CD4-positive, alpha-beta T cell treated with Interleukin-12 subunit alpha and Interleukin-12 subunit beta, for 1 hour (primary cell): ENCODE results near the gene GUK1.
"Not testable (repeated sequence)": the region's sequence is repeated elsewhere in the genome, so short reads cannot be mapped to it uniquely, and the experiment has no call there.

ENCODE experiments used
- DNase-seq: peaks from one replicate; pipeline ENCODE4 v3.0.0-alpha.2; 2020

The GUK1 gene

DNA sequence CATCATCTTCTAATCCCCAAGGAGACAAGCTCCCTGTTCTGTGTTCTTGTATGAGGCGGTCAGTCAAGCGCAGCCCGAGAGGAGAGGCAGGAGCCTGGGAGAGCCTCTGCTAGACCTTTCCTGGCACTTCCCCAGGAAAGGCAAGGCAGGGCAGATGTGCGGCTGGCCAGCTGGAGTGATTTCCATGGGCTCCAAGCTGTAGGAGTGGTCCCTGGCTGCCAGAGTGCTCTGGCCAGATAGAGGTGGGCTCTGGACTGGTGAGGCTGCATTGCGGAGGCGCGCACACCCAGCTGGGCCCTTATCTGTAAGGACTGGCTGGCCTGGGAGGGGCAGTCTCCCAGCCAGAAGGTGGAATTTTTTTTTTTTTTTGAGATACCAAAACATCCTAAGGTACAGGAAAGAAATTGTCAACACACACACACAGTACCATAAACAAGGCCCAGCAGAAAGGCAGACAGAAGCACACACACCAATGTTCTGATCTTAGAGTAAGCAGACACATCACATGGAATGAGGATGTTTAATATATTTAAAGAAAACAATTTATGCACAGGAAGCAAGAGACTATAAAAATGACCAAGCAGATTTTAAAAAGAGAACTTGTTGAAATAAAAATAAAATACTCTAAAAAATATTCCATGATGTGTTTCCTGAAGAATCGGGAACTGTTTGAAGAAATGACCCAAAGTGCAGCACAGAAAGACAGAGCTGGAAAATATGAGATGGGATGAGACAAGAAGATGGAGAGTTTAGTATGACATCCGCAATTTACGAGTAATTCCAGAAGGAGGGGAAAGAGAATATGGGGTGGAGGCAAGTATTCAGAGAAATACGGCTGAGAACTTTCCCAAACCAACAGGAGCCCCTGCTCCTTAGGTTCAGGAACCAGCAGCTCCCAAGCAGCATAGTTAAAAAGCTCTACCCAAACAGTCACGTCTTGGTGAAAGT lies 38.9 kb downstream of the GUK1 start:
- no peak for DNase-seq

DNA sequence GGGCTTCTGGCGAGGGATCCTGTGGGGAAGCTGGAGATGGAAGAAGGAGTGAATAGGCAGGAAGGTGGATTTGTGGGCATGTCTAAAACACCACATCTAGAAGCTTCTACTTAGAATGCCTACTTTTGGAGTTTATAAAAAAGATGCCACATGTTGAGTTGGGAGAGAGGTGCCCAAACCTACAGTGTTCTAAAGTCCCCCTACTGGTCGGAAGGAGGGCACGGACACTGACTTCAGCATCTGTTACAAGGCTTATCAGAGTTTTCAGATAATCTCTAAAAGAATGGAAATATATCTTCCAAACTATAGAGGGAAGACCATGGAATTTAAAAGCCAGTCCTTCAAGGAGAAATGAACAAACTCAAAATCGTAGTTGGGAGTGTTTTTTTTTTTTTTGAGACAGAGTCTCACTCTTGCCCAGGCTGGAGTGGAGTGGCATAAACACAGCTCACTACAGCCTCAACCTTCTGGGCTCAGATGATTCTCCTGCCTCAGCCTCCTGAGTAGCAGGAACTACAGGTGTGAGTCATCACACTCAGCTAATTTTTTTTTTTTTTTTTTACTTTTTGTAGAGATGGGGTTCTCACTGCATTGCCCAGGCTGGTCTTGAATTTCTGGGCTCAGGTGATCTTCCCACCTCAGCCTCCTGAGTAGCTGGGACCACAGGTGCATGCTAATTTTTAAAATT lies 40.3 kb downstream of the GUK1 start:
- DNase-seq, result no peak

DNA sequence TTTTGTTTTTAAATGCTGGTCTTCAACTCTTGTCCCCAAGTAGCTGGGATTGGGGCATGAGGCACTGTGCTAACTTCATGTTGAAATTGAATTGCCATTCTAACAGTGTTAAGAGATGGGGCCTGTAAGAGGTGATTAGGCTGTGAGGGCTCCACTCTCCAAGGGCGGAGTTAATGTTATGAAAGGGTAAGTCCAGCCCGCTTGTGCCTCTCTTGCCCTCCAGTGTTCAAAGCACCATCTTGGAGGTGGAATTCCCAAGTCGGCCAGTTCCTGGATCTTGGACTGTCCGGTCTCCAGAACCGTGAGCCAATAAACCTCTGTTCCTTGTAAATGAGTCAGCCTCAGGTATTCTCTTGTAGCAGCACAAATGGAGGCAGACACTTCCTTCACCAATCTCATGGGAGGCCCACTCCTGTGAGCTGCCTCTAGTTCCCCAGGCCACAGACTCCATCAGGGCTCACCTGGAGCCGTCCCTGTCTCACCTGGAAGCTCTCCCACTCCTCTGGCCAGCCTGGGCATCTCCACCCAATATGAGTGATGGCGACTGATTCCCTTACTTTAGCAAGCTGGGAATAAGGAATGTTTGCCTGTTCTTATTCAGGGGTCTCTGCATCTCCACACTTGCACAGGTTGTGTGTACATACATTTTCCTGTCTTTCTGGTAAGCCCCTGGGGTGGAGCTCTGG lies 41.0 kb downstream of the GUK1 start:
- DNase-seq, result no peak

DNA sequence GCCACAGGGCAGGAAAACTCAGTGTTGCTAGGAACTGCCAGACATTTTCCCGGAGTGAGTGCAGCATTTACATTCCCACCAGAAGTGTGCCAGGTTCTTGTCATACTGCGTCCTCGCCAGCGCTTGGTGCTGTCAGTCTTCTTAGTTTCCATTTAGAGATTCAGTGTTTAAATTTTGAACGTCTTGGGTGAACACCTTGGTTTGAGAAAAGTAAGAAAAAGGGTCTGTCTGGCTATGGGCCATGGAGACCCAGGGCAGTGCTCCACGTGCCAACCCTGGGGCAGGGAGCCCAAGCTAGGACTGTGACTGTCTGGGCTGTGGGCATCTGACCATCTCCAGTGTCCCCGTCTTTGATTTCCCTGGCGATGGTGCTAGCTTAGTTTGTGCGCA lies 41.6 kb downstream of the GUK1 start:
- no peak for DNase-seq

DNA sequence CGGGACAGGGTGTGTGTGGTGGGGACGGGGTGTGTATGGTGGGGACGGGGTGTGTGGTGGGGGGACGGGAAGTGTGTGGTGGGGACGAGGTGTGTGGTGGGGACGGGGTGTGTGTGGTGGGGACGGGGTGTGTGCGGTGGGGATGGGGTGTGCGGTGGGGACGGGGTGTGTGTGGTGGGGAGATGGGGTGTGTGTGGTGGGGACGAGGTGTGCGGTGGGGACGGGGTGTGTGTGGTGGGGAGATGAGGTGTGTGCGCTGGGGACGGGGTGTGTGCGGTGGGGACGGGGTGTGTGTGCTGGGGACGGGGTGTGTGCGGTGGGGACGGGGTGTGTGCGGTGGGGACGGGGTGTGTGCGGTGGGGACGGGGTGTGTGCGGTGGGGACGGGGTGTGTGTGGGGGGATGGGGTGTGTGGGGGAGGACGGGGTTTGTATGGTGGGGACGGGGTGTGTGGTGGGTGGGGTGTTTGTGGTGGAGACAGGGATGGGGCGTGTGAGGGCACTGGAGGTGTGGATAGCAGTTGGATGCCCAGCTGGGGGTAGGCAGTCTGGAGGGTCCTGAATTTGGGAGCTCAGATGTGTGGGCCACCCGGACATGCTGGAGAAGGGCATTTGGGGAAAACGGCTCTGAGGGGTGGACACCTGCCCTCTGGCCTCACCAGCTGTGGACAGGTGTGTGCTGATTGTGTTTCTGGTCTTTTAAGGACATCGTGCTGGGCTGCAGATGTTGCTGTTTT lies 42.4 kb downstream of the GUK1 start:
- DNase-seq, result peak; percentile 31

DNA sequence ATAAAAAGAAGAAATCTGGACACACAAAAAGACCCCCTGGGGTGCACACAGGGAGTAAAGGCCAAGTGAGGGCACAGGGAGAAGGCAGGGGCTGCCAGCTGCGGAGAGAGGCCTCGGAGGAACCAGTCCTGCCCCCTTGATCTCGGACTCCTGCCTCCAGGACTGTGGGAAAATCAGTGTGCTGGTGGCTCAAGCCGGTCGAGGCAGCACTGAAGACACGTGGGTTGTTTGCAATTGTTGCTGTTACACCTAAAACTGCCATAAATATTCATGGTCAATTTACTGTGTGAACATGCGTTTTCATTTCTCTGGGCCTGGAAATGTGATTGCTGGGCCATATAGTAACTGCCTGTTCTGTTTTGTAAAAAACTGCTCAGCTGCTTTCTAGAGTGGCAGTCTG lies 44.1 kb downstream of the GUK1 start:
- no peak for DNase-seq

DNA sequence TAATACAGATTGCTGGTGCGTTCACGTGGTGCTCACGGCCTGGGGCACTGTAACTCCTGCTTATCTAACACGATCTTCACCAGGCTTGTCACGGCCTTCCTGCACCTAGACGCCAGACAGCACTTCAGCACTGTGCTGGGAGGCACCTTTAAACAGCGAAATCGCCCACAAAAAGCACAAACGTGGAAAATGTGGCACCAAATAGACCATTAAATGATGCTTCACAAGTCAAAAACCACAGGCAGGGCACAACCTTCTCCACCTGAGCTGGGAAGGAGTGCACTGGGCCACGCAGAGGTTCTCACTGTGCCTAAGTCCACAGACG lies 45.5 kb downstream of the GUK1 start:
- DNase-seq, result peak; percentile 72

DNA sequence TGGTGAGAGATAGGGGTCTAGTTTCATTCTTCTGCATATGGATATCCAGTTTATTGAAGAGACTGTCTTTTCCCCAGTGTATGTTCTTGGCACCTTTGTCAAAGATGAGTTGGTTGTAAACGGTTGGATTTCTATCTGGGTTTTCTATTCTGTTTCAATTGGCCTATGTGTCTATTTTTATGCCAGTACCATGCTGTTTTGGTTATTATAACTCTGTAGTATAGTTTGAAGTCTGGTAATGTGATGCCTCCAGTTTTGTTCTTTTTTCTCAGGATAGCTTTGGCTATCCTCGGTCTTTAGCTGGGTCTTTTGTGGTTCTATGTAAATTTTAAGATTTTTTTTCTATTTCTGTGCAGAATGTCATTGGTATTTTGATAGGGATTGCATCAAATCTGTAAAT lies 48.2 kb downstream of the GUK1 start:
- DNase-seq, result not testable (repeated sequence)

DNA sequence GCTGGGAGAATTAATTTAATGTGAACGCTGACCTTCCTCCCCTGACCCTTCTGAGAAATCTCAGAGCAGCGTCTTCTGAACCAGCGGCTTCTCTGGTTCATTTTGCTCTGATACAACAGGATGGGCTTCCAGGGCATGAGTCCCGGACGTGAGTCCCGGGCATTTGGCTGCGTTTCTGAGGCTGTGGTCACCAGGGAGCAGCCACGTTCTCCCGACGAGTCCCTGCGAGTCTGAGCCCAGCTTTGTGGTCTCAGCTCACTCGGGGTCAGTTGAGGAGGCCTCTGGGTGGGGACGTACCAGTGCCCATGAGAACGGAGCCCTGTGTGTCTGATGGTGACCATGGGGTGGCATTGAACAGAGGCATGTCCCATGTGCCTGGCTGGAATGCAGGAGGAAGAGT lies 50.1 kb downstream of the GUK1 start:
- DNase-seq, result no peak

DNA sequence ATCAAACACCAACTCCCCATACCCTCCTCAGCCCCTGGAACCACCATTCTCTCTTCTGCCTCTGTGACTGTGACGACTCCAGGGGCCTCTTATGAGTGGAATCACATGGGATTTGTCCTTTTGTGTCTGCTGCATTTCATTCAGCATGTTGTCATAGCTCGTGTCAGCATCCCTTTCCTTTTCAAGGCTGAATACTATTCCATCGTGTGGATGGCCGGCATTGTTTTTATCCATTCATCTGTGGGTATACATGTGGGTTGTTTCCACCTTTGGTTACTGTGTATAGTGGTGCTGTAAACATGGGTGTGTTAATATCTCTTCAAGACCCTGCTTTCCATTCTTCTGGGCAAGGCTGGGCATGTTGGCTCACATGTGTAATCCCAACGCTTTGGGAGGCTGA lies 50.7 kb downstream of the GUK1 start:
- DNase-seq, result no peak

DNA sequence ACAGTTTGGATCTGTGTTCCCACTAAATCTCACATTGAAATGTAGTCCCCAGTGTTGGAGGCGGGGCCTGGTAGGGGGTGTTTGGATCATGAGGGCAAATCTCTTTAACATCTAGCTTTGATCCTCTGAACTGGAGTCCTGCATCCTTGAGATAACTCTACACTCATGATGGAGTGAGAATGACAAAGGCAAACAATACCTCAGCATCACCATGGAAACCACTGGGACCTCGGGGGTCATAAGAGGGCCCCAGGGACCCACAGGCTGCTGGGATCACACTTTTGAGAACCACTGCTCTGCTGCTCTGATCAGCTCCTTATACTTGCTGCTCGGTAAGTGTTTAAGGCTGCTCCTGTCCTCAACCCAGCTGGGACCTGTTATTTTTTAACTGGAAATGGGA lies 54.4 kb downstream of the GUK1 start:
- DNase-seq, result no peak

DNA sequence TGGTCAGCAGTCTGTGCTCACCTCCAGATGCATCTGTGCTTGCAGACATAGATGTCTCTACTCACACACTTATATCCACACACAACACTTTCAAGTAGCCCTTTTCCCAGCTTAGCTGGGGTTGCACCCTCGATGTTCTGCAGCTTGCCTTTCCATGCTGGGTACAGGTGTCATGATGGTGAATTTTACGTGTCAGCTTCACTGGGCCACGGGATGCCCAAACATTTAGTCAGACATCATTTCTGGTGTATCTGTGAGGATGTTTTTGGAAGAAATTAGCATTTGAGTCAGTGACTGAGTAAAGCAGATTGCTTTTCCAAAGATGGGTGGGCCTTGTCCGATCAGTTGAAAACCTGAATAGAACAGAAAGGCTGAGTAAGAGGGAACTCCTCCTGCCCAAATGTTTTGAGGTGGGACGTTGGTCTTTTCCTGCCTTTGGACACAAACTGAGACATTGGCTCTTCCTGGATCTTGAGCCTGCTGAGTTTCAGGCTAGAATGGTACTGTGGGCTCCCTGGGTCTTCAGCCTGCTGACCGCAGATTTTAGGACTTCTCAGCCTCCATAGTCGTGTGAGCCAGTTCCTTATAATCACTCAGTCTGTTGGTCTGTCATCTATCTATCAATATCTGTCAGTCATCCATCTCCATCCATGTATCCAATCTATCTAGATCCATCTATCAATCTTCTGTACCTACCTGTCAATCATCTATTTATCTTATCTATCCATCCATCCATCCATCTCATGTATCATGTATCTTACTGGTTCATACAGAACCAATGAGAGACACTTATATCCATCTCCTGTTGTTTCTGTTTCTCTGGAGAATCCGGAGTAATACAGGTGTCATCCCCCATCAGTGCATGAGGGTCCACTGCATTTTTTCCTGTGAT lies 55.1 kb downstream of the GUK1 start:
- DNase-seq, result no peak

DNA sequence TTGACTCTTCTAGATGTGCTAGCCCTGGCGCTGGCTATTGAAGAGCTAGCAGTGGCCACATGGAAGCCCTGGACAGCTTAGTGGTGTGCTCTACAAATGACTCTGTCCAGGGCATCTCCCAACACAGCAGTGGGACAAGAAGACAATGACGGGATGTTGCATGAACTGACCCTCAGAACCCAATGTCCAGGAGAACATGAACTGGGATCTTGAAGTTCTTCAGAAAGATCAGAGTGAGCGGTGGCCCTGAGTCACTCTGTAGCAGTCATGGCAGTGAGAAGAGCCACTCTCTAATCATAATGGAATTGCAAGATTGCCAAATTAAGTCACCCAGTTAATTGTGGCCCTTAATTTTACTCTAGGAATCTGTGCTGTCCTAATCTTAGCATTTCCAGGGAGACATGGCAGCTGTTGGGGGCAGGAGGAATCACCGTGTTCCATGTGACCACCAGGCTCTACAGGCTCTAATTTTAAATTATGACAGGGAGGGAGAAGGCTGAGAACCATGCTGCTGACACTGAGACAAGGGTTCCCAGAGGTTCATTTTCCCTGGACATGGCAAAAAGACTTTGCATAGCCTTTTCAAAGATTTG lies 57.6 kb downstream of the GUK1 start:
- DNase-seq, result no peak
